GM12864 (cell line): ENCODE data around the gene PHKB.

Experiments
- DNase-seq: peaks from one replicate; pipeline ENCODE4 v3.0.0-alpha.2; 2011; ENCODE audit warnings: low read depth
- H3K4me3 ChIP-seq: 2 replicates; pipeline ENCODE4 v1.5.1; 2011; ENCODE audit warnings: mild to moderate bottlenecking, low read depth, low read length, control low read depth
- TF ChIP-seq, protein P1 (sequence below): IDR thresholded peaks from 2 replicates; pipeline ENCODE4 v1.5.1; 2011; ENCODE audit warnings: low read depth, mild to moderate bottlenecking, moderate library complexity, low read length, control low read depth, inconsistent platforms; ENCODE audit errors: missing control alignments

Gene PHKB

DNA sequence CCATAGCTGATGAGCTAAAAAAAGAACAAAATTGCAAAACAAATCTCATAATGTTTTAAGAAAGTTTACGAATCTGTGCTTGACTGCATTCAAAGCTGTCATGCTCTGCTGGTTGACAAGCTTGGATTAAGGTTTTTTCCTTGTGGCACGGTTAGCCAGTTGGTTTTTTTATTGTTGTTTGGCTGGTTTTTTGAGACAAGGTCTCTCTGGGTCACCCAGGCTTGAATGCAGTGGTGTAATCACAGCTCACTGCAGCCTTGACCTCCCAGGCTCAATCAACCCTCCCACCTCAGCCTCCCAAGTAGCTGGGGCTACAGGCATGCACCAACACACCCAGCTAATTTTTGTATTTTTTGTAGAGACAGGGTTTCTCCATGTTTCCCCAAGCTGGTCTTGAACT is 45.7 kb downstream of the PHKB start:
- TF ChIP-seq, protein P1, sequence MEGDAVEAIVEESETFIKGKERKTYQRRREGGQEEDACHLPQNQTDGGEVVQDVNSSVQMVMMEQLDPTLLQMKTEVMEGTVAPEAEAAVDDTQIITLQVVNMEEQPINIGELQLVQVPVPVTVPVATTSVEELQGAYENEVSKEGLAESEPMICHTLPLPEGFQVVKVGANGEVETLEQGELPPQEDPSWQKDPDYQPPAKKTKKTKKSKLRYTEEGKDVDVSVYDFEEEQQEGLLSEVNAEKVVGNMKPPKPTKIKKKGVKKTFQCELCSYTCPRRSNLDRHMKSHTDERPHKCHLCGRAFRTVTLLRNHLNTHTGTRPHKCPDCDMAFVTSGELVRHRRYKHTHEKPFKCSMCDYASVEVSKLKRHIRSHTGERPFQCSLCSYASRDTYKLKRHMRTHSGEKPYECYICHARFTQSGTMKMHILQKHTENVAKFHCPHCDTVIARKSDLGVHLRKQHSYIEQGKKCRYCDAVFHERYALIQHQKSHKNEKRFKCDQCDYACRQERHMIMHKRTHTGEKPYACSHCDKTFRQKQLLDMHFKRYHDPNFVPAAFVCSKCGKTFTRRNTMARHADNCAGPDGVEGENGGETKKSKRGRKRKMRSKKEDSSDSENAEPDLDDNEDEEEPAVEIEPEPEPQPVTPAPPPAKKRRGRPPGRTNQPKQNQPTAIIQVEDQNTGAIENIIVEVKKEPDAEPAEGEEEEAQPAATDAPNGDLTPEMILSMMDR = no peak
- no peak for DNase-seq
- H3K4me3 ChIP-seq = no peak overlapping the region

DNA sequence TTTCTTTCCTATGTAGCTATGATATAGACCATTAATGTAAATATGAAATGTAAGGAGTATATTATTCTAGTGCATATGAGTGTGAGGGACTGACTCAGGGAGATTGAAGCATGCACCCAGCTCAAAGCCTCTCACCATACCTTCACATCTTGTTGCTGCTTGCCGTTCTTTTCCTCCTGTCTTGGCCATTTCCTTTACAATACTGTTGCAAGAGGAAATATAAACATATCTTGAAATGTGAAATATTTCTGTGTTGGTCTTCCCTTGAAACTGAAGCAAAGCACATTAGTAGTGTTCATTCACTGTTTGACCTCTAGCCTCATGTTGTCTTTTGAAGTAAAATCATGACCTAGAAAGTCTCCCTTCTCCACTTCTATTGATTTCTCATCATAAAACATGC is 46.6 kb downstream of the PHKB start:
- H3K4me3 ChIP-seq = no peak overlapping the region
- no peak for DNase-seq
- TF ChIP-seq, protein P1 = no peak

DNA sequence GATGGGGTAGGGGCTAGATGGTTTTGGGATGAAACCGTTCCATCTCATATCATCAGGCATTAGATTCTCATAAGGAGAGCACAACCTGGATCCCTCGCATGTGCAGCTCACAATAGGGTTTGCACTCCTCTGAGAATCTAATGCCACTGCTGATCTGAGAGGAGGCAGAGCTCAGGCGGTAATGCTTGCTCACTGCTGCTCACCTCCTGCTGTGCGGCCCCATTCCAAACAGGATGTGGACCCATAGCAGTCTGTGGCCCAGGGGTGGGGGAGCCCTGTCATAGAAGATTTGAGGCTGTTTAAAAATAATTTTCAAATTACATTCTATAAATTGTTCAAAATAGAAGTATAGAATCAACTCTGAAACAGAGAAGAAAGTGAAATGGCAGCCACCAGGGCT is 50.8 kb downstream of the PHKB start:
- H3K4me3 ChIP-seq = no peak overlapping the region
- TF ChIP-seq, protein P1 = no peak
- no peak for DNase-seq

DNA sequence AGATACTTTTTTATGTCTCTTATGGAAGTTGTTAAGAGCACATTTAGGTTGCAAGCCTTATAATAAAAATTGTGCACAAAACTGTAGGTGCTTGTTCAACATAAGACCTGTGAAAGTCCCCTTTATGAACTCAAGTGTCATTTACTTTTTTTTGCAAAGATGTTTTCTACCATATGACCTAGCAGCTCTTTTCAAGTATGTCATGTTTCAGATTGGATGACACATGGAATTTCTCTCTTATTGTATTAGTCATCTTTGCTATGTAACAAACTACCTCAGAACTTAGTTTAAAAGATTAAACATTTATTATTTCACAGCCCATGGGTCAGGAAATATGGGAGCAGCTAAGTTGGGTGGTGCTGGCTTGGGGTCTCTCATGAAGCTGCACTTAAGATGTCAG is 57.9 kb downstream of the PHKB start:
- no peak overlapping the region for H3K4me3 ChIP-seq
- TF ChIP-seq, protein P1 = no peak
- DNase-seq = no peak

DNA sequence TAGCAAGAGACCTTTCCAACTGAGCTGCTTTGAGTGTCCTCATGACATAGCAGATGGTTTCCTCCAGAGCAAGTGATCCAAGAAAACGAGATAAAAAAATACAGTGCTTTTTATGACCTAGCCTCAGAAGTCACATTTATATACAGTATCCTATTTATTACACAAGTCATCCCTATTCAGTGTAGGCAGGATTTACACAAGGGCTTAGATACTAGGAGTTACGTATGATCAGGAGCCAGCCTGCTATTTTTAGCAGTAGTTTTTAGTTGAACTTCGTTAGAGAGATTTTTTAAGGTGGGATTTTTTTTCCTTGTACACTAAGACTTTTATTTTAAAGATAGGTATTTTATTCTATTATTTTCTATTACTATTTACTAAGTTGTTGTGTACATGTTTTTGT is 58.4 kb downstream of the PHKB start:
- H3K4me3 ChIP-seq = no peak overlapping the region
- no peak for DNase-seq

DNA sequence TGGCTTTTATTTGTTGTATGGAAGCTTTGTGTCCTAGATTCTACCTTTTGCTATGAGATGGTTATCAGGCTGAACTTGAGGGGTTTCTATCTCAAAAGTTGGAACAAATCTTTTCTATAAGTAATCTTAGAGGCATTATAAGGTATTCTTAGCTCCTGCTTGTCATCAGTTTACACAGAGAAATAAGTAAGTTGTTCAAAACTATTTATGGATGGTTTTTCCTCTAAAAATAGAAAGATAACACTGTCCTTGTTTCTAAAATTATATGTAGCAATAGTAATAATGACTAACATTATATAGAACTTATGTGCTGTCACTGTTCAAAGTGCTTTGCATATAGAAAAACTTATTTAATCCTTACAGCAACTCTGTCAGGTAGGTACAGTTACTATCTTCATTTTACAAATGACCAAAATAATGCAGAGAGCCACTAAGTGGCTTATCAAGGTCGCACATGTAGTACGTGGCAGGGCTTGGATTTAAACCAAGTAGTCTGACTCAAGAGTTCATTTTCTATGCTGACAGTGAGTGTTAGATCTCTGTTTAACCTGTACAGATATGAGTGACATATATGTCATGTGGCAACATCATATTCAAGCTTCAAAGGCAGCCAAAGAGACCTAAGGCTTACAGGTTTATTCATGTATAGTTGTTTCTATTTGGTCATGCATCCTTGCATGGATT is 59.0 kb downstream of the PHKB start:
- no peak overlapping the region for H3K4me3 ChIP-seq
- DNase-seq = no peak
- TF ChIP-seq, protein P1 = no peak

More for the DNA sequence above, 58.4 kb downstream of the PHKB start:
- TF ChIP-seq, protein P1 = no peak

DNA sequence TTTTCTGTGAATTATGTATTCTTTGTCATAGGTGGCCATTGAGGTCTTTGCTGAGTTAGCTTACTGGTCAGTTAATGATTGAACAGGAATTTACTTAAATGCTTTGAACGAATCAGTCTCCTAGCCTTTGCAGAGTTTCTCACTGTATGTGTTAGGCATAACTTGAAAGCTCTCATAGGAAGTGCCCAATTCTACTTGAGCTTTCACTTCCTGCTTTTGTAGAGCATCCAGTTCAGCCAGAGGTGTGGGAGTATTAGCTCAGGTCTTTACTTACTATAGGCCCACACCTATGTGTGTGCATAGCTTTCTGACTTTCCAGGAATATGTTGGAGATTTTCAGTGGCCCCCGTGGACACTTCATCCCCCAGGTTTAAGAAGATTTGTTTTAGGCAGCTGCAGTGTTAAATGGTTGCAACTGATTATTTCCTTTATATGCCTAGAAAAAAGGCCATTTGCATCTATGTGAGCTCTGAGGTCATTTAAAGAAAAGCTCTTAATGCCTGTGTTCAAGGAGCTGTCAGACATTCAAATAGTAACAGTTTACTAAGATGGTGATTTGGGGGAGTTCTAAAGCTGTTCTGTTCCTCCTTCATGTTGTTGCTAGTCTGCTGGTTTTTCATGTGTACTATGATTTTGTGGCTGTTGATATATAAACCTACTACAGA is 62.3 kb downstream of the PHKB start:
- TF ChIP-seq, protein P1 = no peak
- DNase-seq = peak; percentile 67
- no peak overlapping the region for H3K4me3 ChIP-seq
